VCaP (cell line): ENCODE results near the gene KRT15.

Source experiments
- H3K27ac ChIP-seq: fragments of 450-650 bp; 2 replicates; pipeline ENCODE4 v1.5.1; 2017
- TF ChIP-seq, protein P1 (sequence below): fragments of 450-650 bp; conservative IDR thresholded peaks from 2 replicates; pipeline ENCODE4 v1.5.1; 2017; ENCODE audit warnings: mild to moderate bottlenecking, moderate library complexity

Gene KRT15

GRCh38 chr17:41505809-41506767 is 12.6 kb downstream of the KRT15 start:
- TF ChIP-seq, protein P1, sequence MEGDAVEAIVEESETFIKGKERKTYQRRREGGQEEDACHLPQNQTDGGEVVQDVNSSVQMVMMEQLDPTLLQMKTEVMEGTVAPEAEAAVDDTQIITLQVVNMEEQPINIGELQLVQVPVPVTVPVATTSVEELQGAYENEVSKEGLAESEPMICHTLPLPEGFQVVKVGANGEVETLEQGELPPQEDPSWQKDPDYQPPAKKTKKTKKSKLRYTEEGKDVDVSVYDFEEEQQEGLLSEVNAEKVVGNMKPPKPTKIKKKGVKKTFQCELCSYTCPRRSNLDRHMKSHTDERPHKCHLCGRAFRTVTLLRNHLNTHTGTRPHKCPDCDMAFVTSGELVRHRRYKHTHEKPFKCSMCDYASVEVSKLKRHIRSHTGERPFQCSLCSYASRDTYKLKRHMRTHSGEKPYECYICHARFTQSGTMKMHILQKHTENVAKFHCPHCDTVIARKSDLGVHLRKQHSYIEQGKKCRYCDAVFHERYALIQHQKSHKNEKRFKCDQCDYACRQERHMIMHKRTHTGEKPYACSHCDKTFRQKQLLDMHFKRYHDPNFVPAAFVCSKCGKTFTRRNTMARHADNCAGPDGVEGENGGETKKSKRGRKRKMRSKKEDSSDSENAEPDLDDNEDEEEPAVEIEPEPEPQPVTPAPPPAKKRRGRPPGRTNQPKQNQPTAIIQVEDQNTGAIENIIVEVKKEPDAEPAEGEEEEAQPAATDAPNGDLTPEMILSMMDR, result no peak
- H3K27ac ChIP-seq, result no peak overlapping the region

- H3K27ac ChIP-seq, result no peak within 1 kb of the TSS
- TF ChIP-seq, protein P1, result no peak
Observed at GRCh38 chr17:41505007-41505808, 13.5 kb downstream of the KRT15 start, which contains the start of gene KRT13. Gene KRT13, minus strand, starts transcription at chr17:41505612. Its CDS starts 62 bp downstream, at chr17:41505550.

DNA sequence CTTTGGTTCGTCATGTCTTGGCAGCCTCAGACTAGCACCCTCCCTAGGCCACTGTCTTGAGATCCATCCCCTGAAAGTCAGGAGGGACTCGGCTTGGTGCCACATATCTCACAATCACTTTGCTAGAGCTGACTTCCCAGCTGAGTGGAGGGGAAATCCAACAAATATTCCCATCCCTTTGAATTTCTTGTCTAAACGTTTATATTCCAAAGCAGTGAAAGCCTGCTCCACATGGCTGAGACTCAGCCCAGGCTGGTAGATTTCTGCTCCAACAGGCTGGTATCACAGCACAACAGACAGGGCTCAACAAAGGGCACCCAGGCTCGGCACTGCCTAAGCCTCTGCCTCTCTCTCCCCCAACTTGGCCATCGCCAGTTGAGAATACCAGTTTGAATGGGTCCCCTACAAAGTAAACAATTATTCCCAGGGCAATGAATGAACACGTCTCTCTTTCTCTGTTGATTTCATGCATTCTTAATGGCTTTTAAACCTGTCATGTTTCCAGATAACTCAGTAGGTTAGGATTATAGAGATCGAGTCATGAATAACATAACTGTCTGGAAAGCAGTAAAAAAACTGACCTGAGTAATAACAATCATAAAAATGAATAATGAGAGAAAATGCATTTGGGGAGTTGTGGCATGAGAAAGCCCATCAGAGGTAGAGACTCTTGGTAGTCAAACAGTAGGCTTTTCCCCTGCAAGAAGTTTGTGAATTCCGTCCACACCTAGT is 14.3 kb downstream of the KRT15 start:
- no peak overlapping the region for H3K27ac ChIP-seq
- TF ChIP-seq, protein P1, result no peak

DNA sequence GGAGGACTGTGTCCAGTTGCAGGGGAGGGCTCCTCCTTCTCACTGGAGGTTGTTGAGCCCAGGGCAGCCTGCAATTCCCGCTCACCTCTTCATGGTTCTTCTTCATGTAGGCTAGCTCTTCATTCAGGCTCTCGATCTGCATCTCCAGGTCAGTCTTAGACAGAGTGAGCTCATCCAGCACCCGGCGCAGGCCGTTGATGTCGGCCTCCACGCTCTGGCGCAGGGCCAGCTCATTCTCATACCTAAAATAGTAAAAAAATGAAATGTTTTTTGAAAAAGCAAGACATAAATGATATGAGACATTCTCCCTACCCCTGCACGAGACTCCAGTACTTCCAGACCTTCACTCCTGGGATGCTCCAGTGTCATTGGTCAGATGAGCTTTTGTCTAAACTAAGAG is 15.5 kb downstream of the KRT15 start:
- TF ChIP-seq, protein P1, result no peak
- no peak overlapping the region for H3K27ac ChIP-seq

- no peak overlapping the region for H3K27ac ChIP-seq
- TF ChIP-seq, protein P1, result no peak
Observed at GRCh38 chr17:41500131-41500911, 18.4 kb downstream of the KRT15 start.

DNA sequence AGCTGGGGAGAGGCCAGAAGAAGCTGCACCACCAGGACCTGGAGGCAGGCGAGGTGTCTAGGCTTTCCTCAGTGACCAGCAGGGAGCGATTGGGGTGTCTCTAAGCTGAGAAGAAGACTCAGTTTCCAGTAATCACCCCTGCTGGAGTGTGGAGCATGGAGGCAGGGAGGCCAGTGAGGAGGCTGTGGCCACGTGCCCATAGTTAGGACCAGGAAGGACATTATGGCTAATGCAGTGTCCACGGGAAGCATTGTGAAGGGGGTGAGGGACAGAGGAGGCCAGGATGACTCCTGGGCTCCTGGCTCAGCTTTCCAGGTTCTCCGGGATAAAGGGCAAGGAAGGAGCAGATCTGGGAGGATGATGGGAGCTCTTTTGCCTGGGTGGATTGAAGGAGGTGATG is 19.0 kb downstream of the KRT15 start:
- H3K27ac ChIP-seq, result no peak overlapping the region
- TF ChIP-seq, protein P1, result no peak
